ENCODE data around the gene LRRK1. TPM values are rescaled to one million over a fixed set of nuclear protein-coding genes. Genes with fewer than 3 reads are reported as not detected.

LRRK1 gene
- total RNA-seq, 4 donors from 2014 or later, result 52.7 to 107 (median 82.7) TPM

GRCh38 chr15:100944986-100945385 is 25.8 kb downstream of the LRRK1 start:
- H3K4me3 ChIP-seq, result no peak overlapping the region
- WGBS, 2 donors (ENCODE audit: low coverage in 1 of 2), result 92 to 100% methylated on average over 1 to 6 of the region's 6 CpGs
- no peaks in the 10 kb centered on the region for H3K9me3 ChIP-seq
- TF ChIP-seq POLR2AphosphoS5 (IDR thresholded peaks at IDR 0.05) (no peak), CTCF (IDR thresholded peaks at IDR 0.05) (no peak), POLR2A (IDR thresholded peaks at IDR 0.05) (no peak), EP300 (IDR thresholded peaks at IDR 0.05; ENCODE audit: low read depth) (no peak)
- no peak overlapping the region for H3K27ac ChIP-seq
- H3K27me3 ChIP-seq, result no peaks in the 10 kb centered on the region
- DNase-seq, result no peak
- intact Hi-C loops (cut with DNase I; ENCODE audit: low total_unique reads) (loop anchor here (5.0 kb wide), 1 partner anchor 717 kb away; no protein-coding TSS in a partner anchor), in situ Hi-C loops (cut with MboI; ENCODE audit: low pct_ligation_motif_present in 1 of 4, low pct_unique_long_range_greater_than_20kb in 1 of 4, low sequenced_read_pairs in 3 of 4) (no loop called here)
- H3K36me3 ChIP-seq, result no peaks in the 10 kb centered on the region
- H3K4me1 ChIP-seq, result peaks cover 0 to 9% (median 2%) of the 10 kb centered on the region in 4 donors

- no peaks in the 10 kb centered on the region for H3K27me3 ChIP-seq
- no peak overlapping the region for H3K27ac ChIP-seq
- no peak for DNase-seq
- no peak overlapping the region for H3K4me3 ChIP-seq
- WGBS, 2 donors (ENCODE audit: low coverage in 1 of 2), result 74 to 77% methylated on average over 8 to 10 of the region's 10 CpGs
- in situ Hi-C loops (cut with MboI; ENCODE audit: low pct_ligation_motif_present in 1 of 4, low pct_unique_long_range_greater_than_20kb in 1 of 4, low sequenced_read_pairs in 3 of 4), result no loop called here
- intact Hi-C loops (cut with DNase I; ENCODE audit: low total_unique reads), result loop anchor here (5.0 kb wide), 1 partner anchor 714 kb away; no protein-coding TSS in a partner anchor
- H3K4me1 ChIP-seq, result peaks cover 0 to 9% (median 5%) of the 10 kb centered on the region in 4 donors
- TF ChIP-seq POLR2A (IDR thresholded peaks at IDR 0.05) (no peak), EP300 (IDR thresholded peaks at IDR 0.05; ENCODE audit: low read depth) (no peak), CTCF (IDR thresholded peaks at IDR 0.05) (no peak), POLR2AphosphoS5 (IDR thresholded peaks at IDR 0.05) (no peak)
- no peaks in the 10 kb centered on the region for H3K9me3 ChIP-seq
- no peaks in the 10 kb centered on the region for H3K36me3 ChIP-seq
Measured at GRCh38 chr15:100947760-100948429, 28.7 kb downstream of the LRRK1 start.

GRCh38 chr15:100948430-100948762 is 29.2 kb downstream of the LRRK1 start:
- intact Hi-C loops (cut with DNase I; ENCODE audit: low total_unique reads), result loop anchor here (5.0 kb wide), 1 partner anchor 714 kb away; no protein-coding TSS in a partner anchor
- WGBS, 2 donors (ENCODE audit: low coverage in 1 of 2), result 86 to 92% methylated on average over 3 of the region's 3 CpGs
- in situ Hi-C loops (cut with MboI; ENCODE audit: low pct_ligation_motif_present in 1 of 4, low pct_unique_long_range_greater_than_20kb in 1 of 4, low sequenced_read_pairs in 3 of 4), result no loop called here

GRCh38 chr15:100949691-100950090 is 30.5 kb downstream of the LRRK1 start:
- WGBS, 2 donors (ENCODE audit: low coverage in 1 of 2), result 93 to 98% methylated on average over 1 of the region's 1 CpG
- Histone ChIP-seq H3K4me1 (peaks cover 0 to 3% (median 1%) of the 10 kb centered on the region in 4 donors), H3K9me3 (no peaks in the 10 kb centered on the region), H3K27ac (no peak overlapping the region), H3K4me3 (no peak overlapping the region), H3K27me3 (no peaks in the 10 kb centered on the region), H3K36me3 (no peaks in the 10 kb centered on the region)
- no peak for TF ChIP-seq EP300 (IDR thresholded peaks at IDR 0.05; ENCODE audit: low read depth)
- no peak for TF ChIP-seq POLR2A (IDR thresholded peaks at IDR 0.05)
- no peak for TF ChIP-seq CTCF (IDR thresholded peaks at IDR 0.05)
- no peak for TF ChIP-seq POLR2AphosphoS5 (IDR thresholded peaks at IDR 0.05)
- no peak for DNase-seq
- intact Hi-C loops (cut with DNase I; ENCODE audit: low total_unique reads), result loop anchor here (5.0 kb wide), 1 partner anchor 713 kb away; no protein-coding TSS in a partner anchor
- in situ Hi-C loops (cut with MboI; ENCODE audit: low pct_ligation_motif_present in 1 of 4, low pct_unique_long_range_greater_than_20kb in 1 of 4, low sequenced_read_pairs in 3 of 4), result no loop called here

More at GRCh38 chr15:100948430-100948762, 29.2 kb downstream of the LRRK1 start:
- Histone ChIP-seq H3K9me3 (no peaks in the 10 kb centered on the region), H3K27me3 (no peaks in the 10 kb centered on the region), H3K27ac (no peak overlapping the region), H3K4me3 (no peak overlapping the region), H3K36me3 (no peaks in the 10 kb centered on the region), H3K4me1 (peaks cover 0 to 9% (median 5%) of the 10 kb centered on the region in 4 donors)
- no peak for TF ChIP-seq POLR2A (IDR thresholded peaks at IDR 0.05)
- no peak for TF ChIP-seq POLR2AphosphoS5 (IDR thresholded peaks at IDR 0.05)
- no peak for TF ChIP-seq EP300 (IDR thresholded peaks at IDR 0.05; ENCODE audit: low read depth)
- no peak for TF ChIP-seq CTCF (IDR thresholded peaks at IDR 0.05)
- DNase-seq, result no peak

Measured in transverse colon (tissue), 4 donors.